Breast epithelium (tissue), 3 donors: Measurements from ENCODE around the gene PDCD1.

ENCODE experiments used
- POLR2A ChIP-seq: fragments of 450-650 bp; IDR thresholded peaks from one replicate; pipeline ENCODE4 v1.6.1; 2016; ENCODE audit warnings: antibody characterized with exemption, mild to moderate bottlenecking, moderate library complexity
- POLR2AphosphoS5 ChIP-seq, 3 donors: sonication (generic); formaldehyde crosslinking; IDR thresholded peaks; one replicate each; pipeline ENCODE4 v1.6.1; 2017; ENCODE audit warnings: antibody characterized with exemption in 3 of 3
- TF ChIP-seq, protein P1 (sequence below), 3 donors: fragments of 450-650 bp; IDR thresholded peaks; one replicate each; pipeline ENCODE4 v1.5.1; 2016 to 2017; ENCODE audit warnings: antibody characterized with exemption in 3 of 3, mild to moderate bottlenecking in 3 of 3, moderate library complexity in 3 of 3

DNA sequence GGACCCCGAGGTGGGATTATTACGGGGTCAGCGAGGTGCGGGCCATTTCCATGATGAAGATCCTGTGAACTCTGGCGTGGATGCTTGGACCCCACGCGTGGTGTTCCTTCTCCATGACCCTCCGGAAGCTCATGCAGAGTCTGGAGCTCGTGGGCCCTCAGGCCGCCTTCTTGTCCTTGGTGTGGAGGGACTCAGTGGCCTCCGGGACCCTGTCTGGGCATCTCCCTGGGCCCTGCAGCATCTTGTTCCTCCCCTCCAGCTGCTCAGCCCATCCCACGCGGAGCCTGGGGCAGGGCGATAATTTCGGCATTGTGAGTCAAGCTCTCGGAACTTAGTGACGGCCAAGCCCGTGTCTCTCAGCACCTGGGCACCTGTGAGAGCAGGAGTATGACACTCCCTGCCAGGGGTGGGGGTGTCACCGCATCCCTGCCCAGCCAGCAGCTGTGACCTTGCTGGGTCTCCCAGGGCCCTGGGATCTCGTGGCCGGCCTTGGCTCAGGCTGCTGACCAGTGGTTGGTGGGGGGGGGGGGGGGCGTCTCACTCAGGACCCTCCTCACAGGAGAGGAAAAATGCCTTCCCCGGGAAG lies 35.5 kb upstream of the PDCD1 start:
- TF ChIP-seq POLR2AphosphoS5 (IDR thresholded peaks at IDR 0.05) (no peak), POLR2A (no peak)
- TF ChIP-seq, protein P1, sequence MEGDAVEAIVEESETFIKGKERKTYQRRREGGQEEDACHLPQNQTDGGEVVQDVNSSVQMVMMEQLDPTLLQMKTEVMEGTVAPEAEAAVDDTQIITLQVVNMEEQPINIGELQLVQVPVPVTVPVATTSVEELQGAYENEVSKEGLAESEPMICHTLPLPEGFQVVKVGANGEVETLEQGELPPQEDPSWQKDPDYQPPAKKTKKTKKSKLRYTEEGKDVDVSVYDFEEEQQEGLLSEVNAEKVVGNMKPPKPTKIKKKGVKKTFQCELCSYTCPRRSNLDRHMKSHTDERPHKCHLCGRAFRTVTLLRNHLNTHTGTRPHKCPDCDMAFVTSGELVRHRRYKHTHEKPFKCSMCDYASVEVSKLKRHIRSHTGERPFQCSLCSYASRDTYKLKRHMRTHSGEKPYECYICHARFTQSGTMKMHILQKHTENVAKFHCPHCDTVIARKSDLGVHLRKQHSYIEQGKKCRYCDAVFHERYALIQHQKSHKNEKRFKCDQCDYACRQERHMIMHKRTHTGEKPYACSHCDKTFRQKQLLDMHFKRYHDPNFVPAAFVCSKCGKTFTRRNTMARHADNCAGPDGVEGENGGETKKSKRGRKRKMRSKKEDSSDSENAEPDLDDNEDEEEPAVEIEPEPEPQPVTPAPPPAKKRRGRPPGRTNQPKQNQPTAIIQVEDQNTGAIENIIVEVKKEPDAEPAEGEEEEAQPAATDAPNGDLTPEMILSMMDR (IDR thresholded peaks at IDR 0.05) = no peak
